HAP-1 (cell line): ENCODE data around the gene MAGED2.
"Not testable (repeated sequence)": the region's sequence is repeated elsewhere in the genome, so short reads cannot be mapped to it uniquely, and the experiment has no call there.

ENCODE experiments used
- DNase-seq, 2 experiments: peaks; one replicate each; pipeline ENCODE4 v3.0.0-alpha.2; 2016 to 2020; ENCODE audit warnings: low spot score in 2 of 2
- H3K27me3 ChIP-seq: fragments of 250-450 bp; sonication (Bioruptor Pico); 2 replicates; pipeline ENCODE4 v1.5.1; 2020; ENCODE audit warnings: low read depth, mild to moderate bottlenecking, moderate library complexity
- H3K36me3 ChIP-seq: fragments of 250-450 bp; sonication (Bioruptor Pico); replicated peaks from 2 replicates; pipeline ENCODE4 v1.5.1; 2020; ENCODE audit warnings: mild to moderate bottlenecking
- H3K4me1 ChIP-seq: fragments of 250-450 bp; sonication (Bioruptor Pico); 2 replicates; pipeline ENCODE4 v1.5.1; 2020; ENCODE audit warnings: mild to moderate bottlenecking
- H3K4me3 ChIP-seq: fragments of 250-450 bp; sonication (Bioruptor Pico); 2 replicates; pipeline ENCODE4 v1.5.1; 2020; ENCODE audit warnings: mild to moderate bottlenecking, moderate library complexity
- H3K9me3 ChIP-seq: fragments of 250-450 bp; sonication (Bioruptor Pico); 2 replicates; pipeline ENCODE4 v1.5.1; 2020; ENCODE audit warnings: mild to moderate bottlenecking, moderate library complexity
- in situ Hi-C: fragments of 300-500 bp; cut with MboI; formaldehyde crosslinking; loops from 3 replicates; pipeline ENCODE4 v1.14.3; 2020; ENCODE audit warnings: low sequenced_read_pairs, inconsistent platforms, mixed read lengths

MAGED2 gene

GRCh38 chrX:54807524-54808108, at the start of gene MAGED2:
Gene MAGED2 (plus strand): TSS chrX:54807745. CDS start chrX:54809332, 1,587 bp downstream.
- peaks cover 9% of the 10 kb centered on the region for H3K4me1 ChIP-seq
- H3K27me3 ChIP-seq = 0 out of 2 replicates have a peak, but pooled peaks cover 4% of the 10 kb centered on the region
- peak; percentile 24 to 74 for DNase-seq
- peaks cover 31% of the 10 kb centered on the region for H3K36me3 ChIP-seq
- H3K9me3 ChIP-seq = no peaks in the 10 kb centered on the region
- in situ Hi-C loops = loop anchor here (25.0 kb wide), 1 partner anchor 445 kb away; the partner anchor contains the start of gene WNK3
- peak within 1 kb of the TSS; percentile 58 for H3K4me3 ChIP-seq

GRCh38 chrX:54758114-54759055, 49.2 kb upstream of the MAGED2 start:
- no peak overlapping the region for H3K4me3 ChIP-seq
- H3K4me1 ChIP-seq = no peaks in the 10 kb centered on the region
- no peaks in the 10 kb centered on the region for H3K9me3 ChIP-seq
- DNase-seq = no peak
- no peaks in the 10 kb centered on the region for H3K36me3 ChIP-seq
- H3K27me3 ChIP-seq = no peaks in the 10 kb centered on the region
- in situ Hi-C loops = no loop called here

DNA sequence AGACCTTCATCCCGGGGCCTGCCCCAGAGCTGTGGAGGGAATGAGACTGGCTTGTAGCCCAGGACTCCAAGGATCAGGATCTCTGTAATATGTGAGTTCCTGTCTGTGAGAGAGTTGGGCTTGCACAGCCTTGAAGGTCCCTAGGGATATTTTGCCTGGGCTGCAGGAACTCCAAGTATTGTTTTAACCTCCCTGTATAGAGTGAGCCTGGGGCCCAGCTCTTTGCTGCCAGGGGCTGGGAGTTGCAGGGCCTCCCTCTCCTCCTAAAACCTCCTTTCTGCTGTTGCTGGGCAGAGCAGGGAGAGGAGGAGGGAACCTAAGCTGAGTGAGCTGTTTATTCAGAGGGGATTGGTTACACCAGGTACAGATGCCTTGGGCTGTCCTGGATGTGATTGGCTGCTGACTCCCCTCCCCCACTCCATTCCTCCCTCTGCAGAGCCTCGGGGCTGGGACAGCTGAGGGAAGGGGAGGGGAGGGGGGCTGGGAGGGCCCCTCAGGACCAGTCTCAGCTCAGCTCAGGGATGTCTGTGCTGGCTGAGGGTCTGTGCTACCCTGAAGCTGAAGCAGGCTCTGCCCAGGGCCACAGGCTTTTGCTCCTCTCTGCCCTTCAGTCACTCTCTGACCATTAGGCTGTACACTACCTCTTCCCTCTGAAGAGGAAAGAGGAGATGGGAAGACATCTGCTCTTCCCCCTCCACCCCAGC, 33.0 kb upstream of the MAGED2 start:
- in situ Hi-C loops, H3K36me3 ChIP-seq, H3K4me1 ChIP-seq, H3K4me3 ChIP-seq, H3K27me3 ChIP-seq, H3K9me3 ChIP-seq: not testable (repeated sequence)
- DNase-seq = peak; percentile 39 to 69

DNA sequence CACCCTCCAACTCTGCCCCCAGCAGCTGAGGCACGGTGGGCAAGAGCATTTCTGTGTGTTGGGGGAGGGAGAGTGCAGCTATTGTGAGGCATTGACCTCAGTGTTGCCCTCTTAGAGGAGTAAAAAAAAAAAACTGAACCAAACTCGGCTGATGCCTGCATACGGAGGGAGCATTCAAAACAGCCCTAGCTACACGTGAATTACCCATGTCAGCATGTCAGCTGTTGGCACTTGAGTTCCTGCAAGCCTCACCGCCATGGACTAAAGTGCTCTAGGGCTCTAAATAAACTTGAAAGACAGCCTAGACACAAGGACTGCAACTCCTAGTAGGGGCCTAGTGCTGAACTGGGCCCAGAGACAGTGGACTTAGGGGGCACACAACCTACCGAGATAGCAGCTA, 31.5 kb upstream of the MAGED2 start:
- Histone ChIP-seq H3K27me3 (peaks cover 6% of the 10 kb centered on the region), H3K9me3 (no peaks in the 10 kb centered on the region), H3K4me1 (peaks cover 2% of the 10 kb centered on the region), H3K36me3 (no peaks in the 10 kb centered on the region), H3K4me3 (no peak overlapping the region)
- in situ Hi-C loops = no loop called here
- no peak for DNase-seq

- Histone ChIP-seq H3K4me1 (peaks cover 2% of the 10 kb centered on the region), H3K36me3 (no peaks in the 10 kb centered on the region), H3K27me3 (peaks cover 6% of the 10 kb centered on the region), H3K9me3 (no peaks in the 10 kb centered on the region), H3K4me3 (no peak overlapping the region)
- in situ Hi-C loops = no loop called here
- no peak for DNase-seq
Measured at GRCh38 chrX:54776987-54777672, 30.4 kb upstream of the MAGED2 start.

GRCh38 chrX:54785901-54786300, 21.6 kb upstream of the MAGED2 start:
- no peaks in the 10 kb centered on the region for H3K4me1 ChIP-seq

DNA sequence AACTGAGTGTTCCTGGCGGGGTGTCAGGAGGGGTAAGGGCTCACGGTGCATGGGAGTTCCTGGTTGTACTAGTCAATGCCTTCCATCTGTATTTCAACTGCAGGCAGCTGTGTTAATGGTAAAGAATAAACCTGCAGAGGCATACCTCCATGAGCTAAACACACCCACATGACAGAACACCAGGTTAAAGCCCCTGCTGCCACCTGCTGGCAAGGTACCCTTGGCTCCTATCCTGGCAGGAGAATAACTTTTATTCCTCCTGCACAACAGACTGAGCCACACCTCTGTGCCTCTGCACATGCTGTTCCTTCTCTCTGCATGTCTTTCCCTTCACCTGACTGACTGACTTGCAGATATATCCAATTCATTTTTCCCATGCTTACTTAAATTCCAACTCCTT, 20.6 kb upstream of the MAGED2 start:
- peak in 1 of 2 experiments; percentile 49 for DNase-seq
- in situ Hi-C loops = no loop called here

More at GRCh38 chrX:54785901-54786300, 21.6 kb upstream of the MAGED2 start:
- no peaks in the 10 kb centered on the region for H3K36me3 ChIP-seq
- in situ Hi-C loops = no loop called here
- DNase-seq = peak in 1 of 2 experiments; percentile 61
- no peaks in the 10 kb centered on the region for H3K9me3 ChIP-seq
- H3K4me3 ChIP-seq = no peak overlapping the region
- H3K27me3 ChIP-seq = no peaks in the 10 kb centered on the region; the same call in 1 of the 2 replicates

DNA sequence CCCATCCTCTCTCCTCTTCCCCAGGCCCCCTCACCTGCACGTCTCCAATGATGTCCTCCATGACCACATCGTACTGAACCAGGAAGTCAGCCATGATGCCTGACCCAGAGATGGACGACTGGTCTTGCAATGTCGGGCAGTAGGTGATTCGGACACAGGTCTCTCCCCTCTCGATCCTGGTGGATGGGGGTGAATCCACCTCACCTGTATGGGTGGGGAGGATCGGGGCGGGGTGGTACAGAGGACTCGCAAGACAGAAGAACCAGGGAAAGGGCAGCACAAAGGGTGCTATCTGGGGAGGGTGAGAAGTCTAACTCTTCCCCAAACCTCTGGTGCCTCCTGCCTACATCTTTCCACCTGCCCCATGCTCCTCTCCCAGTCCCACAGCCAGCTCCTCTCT, 19.1 kb upstream of the MAGED2 start:
- Histone ChIP-seq H3K4me3 (no peak overlapping the region), H3K27me3 (peaks cover 2% of the 10 kb centered on the region), H3K4me1 (no peaks in the 10 kb centered on the region), H3K9me3 (no peaks in the 10 kb centered on the region), H3K36me3 (no peaks in the 10 kb centered on the region)
- no peak for DNase-seq
- in situ Hi-C loops = no loop called here

More for the DNA sequence above, 20.6 kb upstream of the MAGED2 start:
- H3K4me3 ChIP-seq = no peak overlapping the region
- H3K27me3 ChIP-seq = peaks cover 2% of the 10 kb centered on the region
- H3K9me3 ChIP-seq = no peaks in the 10 kb centered on the region
- H3K4me1 ChIP-seq = no peaks in the 10 kb centered on the region
- no peaks in the 10 kb centered on the region for H3K36me3 ChIP-seq

DNA sequence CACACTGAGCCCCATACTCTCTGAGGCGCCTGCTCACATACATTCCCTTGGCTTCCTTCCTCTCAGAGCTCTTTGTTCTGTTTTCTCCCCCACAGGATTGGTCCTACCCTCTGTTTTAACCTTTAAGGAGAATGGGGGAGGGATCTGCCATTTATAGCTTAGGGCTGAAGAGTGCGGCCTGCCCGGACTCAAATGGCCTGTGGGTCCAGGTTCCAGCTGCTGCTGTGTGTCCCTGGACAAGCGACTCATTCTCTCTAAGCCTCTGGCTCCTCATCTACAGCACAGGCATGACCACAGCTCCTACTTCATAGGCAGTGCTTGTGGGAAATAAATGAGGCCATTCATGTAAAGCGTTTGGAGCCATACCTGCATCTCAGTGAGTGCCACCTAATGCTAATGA, 18.1 kb upstream of the MAGED2 start:
- DNase-seq, H3K9me3 ChIP-seq, in situ Hi-C loops, H3K4me1 ChIP-seq, H3K27me3 ChIP-seq, H3K36me3 ChIP-seq, H3K4me3 ChIP-seq: not testable (repeated sequence)

DNA sequence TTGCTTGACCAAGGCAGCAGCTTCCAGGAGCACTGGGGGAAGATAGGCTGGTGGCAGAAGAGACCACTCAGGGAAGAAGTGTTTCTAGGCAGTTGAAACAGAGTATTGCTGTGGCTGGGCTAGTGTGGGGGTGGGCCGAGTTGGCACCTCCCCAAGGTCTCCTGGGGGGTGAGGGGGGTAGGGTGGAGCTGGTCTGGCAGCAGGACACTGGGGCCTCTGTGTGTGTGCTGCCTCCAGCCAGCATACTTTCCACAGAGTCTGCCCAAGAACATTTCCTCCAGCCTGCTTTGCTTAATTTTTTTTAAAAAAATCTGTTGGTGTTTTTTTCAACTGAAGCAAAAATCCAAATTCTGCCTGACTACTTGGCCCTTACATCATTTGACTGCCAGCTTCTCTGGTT, 13.5 kb upstream of the MAGED2 start:
- H3K27me3 ChIP-seq = peaks cover 2% of the 10 kb centered on the region
- H3K4me1 ChIP-seq = no peaks in the 10 kb centered on the region
- no peak for DNase-seq
- in situ Hi-C loops = no loop called here
- no peaks in the 10 kb centered on the region for H3K36me3 ChIP-seq
- H3K9me3 ChIP-seq = no peaks in the 10 kb centered on the region
- no peak overlapping the region for H3K4me3 ChIP-seq

GRCh38 chrX:54794795-54795194, 12.8 kb upstream of the MAGED2 start:
- DNase-seq = no peak
- in situ Hi-C loops = no loop called here
- Histone ChIP-seq H3K27me3 (peaks cover 2% of the 10 kb centered on the region), H3K36me3 (no peaks in the 10 kb centered on the region), H3K9me3 (no peaks in the 10 kb centered on the region), H3K4me3 (no peak overlapping the region), H3K4me1 (no peaks in the 10 kb centered on the region)

GRCh38 chrX:54798137-54798536, 9.4 kb upstream of the MAGED2 start, which contains the start of gene ITIH6:
Gene ITIH6 (minus strand): TSS chrX:54798255. CDS start chrX:54798210, 45 bp downstream.
- H3K9me3 ChIP-seq = no peaks in the 10 kb centered on the region
- in situ Hi-C loops = no loop called here

DNA sequence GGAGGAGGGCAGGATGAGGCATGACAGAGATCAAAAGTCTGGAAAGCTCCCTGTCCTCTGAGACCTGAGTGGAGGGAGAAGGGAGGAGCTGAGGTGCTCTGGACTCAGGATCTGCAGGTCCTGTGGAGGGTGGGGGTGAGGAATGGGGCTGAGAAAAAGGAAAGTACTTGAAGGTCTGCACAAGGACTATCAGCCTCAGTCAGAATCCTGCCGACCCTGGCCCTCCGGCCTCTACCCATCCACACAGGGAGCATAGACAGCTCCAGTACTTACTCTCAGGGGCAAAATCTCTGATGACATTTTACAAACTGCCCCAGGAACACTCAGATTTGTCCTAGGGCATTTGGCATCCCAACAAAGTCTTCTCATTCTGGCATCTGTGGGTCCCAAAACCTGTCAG, 8.5 kb upstream of the MAGED2 start:
- in situ Hi-C loops = no loop called here

More at GRCh38 chrX:54798137-54798536, 9.4 kb upstream of the MAGED2 start, which contains the start of gene ITIH6:
- no peak within 1 kb of the TSS for H3K4me3 ChIP-seq
- no peaks in the 10 kb centered on the region for H3K27me3 ChIP-seq
- H3K36me3 ChIP-seq = no peaks in the 10 kb centered on the region
- H3K4me1 ChIP-seq = no peaks in the 10 kb centered on the region
- no peak for DNase-seq

More for the DNA sequence above, 8.5 kb upstream of the MAGED2 start:
- no peaks in the 10 kb centered on the region for H3K9me3 ChIP-seq
- H3K27me3 ChIP-seq = no peaks in the 10 kb centered on the region
- H3K36me3 ChIP-seq = no peaks in the 10 kb centered on the region
- no peaks in the 10 kb centered on the region for H3K4me1 ChIP-seq
- no peak for DNase-seq
- H3K4me3 ChIP-seq = no peak overlapping the region
